Stimulated activated CD8-positive, alpha-beta memory T cell treated with anti-CD3 and anti-CD28 coated beads, Interleukin-4, amount 100 ng/mL, for 4 hours (primary cell): ENCODE results near the gene PIR.

Source experiments
- DNase-seq, 2 donors: peaks; one replicate each; pipeline ENCODE4 v3.0.0-alpha.2; 2020; ENCODE audit warnings: low read depth in 2 of 2, low spot score in 1 of 2

The PIR gene

GRCh38 chrX:15493118-15493962, at the start of gene PIR:
TSS of gene PIR (minus strand) at chrX:15493333. CDS start at chrX:15491257, 2,076 bp downstream.
- DNase-seq = peak; percentile 10 to 27

- no peak for DNase-seq
These were observed 37.2 kb upstream of the PIR start for GRCh38 chrX:15530318-15530717.

DNA sequence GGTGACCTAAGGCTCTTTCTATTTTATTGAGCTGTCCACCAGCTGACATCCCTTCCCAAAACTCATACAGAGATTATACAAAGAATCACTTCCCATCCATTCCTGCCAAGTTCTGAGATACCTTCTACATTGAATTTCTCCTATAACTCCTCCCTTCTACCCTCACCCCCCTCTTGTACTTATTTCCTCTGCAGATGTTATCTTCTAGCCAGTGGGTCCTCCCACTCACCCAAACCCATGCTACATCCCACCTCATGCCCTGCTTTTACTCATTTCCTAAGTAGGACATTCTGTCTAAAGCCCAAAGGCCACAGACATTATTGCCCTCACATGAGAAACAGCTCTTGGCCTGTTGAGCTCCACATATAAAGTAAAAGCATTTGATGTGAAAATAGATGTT, 36.0 kb upstream of the PIR start:
- no peak for DNase-seq

GRCh38 chrX:15525664-15526416, 32.7 kb upstream of the PIR start:
- no peak for DNase-seq

DNA sequence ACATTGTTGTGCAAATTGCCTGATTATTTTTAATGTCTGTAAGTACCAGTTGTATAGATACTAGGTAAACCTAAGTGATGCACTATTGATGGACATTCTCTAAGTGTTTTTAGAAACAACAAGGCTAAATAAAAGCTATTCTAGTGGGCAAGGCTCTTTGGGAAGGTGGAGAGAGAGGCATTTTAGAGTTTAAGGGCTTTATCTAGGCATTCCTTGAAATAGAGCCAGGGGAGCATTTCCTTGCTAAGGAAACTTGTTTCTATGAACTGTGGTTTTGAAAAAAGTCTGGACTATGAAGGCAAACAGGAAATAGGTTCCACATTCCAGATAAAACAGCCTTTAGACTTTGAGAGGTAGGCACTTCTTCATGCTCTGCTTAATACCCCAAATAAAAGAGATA, 31.3 kb upstream of the PIR start:
- DNase-seq = no peak

- DNase-seq = no peak
These were observed 30.0 kb upstream of the PIR start for GRCh38 chrX:15523088-15523487.

DNA sequence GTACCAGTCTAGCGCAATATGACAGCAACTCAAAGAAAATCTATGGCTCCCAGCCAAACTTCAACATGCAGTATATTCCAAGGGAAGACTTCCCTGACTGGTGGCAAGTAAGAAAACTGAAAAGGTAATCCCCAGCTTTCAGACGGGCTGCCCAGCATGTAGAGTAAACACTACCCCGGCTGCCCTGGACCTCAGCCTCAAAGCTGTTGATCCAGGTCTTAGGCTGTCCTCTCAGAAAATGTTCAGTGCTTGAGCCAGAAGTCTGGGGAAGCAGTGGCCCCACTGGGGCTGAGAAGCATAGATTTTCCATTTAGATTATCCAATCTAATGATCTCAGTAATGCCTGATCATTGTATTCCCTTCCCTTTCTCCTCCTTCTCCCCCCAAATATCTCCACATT, 29.3 kb upstream of the PIR start:
- DNase-seq = no peak

DNA sequence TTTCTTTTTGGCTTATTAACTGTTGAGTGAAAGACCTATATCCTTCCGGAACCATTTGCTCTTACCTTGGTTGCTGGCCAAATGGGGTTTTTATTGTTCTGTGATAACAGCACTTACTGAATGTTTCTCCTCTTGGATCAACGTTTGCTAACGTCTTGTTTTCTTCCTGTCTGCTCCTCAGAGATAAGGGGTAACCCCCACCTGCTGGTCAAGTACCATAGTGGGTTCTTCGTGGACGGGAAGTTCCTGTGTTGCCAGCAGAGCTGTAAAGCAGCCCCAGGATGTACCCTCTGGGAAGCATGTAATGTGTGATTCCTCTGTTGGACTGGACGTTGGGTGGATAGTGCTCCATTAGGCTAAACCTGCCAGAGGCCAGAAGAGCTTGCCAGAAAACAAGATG, 22.8 kb upstream of the PIR start:
- no peak for DNase-seq

DNA sequence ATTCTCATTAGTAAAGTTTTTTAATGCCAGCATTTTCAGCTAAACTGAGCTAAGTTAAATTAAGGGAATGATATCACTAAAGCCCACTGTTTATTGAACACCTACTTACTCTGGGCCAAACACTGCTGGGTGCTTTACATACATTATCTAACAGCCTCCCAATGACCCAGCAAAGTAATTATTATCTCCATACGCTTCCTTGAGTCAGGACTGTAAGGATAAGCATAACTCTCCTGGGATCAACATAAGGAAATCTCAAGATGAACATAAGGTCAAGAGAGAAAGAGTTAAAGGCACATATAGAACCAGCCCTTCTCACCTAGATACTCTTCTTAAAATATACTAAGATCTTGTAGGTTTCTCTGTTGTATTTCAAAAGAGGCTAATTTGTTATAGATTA, 21.1 kb upstream of the PIR start:
- DNase-seq = no peak

- DNase-seq = no peak
These were observed 19.4 kb upstream of the PIR start for GRCh38 chrX:15512401-15512965.

DNA sequence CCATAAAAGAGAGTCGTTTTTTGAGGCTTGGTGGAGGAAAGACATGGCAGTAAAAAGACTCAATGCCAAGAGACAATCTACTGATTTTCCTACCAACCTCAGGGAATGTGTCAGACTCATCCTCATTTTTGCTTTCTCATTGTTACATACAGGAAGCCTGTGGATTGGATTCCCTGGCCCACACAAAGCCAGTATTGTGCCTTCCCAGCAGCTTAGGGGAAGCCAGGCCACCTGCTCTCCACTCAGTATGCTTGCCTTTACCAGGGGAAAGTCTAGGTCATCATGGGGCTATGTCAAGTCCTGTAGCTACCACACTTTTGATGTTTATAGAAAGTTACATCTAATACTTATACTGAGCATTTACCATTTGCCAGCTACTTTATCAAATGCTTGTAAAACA, 18.4 kb upstream of the PIR start:
- DNase-seq = no peak

DNA sequence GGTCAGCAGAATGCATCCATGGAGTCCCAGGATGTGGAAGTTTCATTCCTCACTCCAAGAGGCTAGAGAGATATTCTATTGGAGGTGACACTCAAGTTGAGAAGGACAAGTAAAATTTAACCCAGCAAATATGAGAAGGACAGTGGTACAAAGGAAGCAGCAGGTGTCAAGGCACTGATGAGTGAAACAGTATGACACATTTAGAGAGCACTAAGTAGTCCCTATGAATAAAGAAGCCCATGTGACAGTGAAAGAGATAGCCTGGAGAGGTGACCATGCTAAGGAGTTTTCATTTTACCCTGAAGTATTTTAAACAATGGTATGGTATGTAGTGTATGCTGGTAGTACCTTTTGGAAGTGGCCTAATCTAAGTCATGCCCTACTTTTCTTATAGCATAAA, 16.7 kb upstream of the PIR start:
- DNase-seq = no peak

GRCh38 chrX:15507005-15507404, 13.9 kb upstream of the PIR start:
- DNase-seq = no peak

DNA sequence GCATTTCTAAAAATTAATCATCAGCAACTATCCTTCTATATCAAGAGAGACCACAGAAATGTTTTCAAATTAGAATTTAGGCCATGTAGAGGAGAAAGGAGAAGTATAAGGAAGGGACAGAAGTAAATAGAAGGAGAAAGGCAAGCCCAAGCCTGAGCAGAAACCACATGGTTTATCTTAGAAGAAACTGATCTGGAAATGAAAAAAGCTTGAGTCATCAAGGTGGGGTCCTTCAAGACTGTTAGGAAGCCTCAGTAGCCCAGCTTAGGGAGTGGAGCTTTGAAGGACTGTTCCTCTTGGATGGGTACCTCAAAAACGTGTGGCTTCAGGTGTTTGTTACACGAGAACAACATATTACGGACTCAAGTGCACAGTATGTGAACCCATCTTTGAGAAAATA, 12.0 kb upstream of the PIR start:
- no peak for DNase-seq

- no peak for DNase-seq
These were observed 11.5 kb upstream of the PIR start for GRCh38 chrX:15504661-15505060.

- no peak for DNase-seq
These were observed 8.4 kb upstream of the PIR start for GRCh38 chrX:15501506-15501905.

DNA sequence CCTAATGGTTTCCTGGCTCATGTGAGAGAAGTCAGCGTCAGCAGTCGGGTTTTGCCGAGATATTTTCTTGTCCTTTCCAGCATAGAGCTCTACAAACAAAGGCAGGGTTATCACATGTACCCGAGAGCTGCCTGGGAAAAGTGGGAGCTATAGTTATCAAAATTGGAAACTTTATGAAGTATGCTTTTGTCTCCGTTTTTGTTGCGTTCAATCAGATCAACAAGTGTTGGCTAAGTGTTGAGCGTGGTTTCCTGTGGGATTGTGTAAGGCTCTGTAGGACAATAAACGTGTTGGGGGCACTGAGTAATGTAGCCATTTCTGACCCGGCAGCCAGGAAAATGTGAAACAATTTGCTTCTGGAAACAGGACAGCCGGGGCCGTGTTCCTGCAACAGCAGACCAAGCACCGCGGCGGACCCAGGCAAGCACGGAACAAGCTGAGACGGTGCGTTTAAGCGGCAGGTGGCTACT, 7.4 kb upstream of the PIR start, which contains the start of gene BMX:
Gene BMX, plus strand, starts transcription at position 311 of the 470 bp plus-strand sequence. CDS start 7,547 bp downstream, outside the sequence.
- no peak for DNase-seq

DNA sequence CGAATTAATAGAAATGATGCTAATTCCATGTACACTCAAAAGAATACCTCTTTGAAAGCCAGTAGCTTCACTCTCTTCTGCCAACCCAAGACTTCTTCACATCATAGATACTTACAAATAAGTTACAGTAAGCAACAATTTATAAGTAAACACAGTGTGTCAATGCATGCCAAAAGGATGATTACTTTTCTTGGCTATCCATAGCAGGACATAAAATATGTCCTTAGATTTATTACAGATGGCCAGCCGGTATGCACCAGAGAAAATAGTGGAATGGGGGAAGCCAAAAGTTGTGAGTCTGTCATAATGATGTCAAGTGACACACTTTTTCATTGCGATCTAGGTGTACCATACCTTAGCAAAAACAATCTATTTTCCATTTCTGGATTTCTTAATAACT, 6.8 kb upstream of the PIR start:
- no peak for DNase-seq

DNA sequence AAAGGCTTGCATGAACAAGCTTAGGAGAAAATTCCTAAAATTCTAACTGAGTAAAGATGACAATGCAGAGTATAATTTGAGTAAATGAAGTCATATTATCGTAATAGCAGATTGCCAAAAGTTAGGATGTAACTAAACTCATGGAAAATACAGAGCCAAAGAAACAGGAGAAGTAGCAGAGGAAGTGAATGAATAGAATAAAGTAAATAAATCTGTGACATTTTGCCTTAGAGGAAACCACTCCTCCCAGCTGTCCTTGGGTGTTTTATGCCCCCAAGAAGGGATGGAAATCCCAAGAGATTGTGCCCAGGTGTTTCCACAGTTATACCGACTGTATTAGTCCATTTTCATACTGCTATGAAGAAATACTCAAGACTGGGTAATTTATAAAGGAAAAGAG, 5.6 kb upstream of the PIR start:
- no peak for DNase-seq

DNA sequence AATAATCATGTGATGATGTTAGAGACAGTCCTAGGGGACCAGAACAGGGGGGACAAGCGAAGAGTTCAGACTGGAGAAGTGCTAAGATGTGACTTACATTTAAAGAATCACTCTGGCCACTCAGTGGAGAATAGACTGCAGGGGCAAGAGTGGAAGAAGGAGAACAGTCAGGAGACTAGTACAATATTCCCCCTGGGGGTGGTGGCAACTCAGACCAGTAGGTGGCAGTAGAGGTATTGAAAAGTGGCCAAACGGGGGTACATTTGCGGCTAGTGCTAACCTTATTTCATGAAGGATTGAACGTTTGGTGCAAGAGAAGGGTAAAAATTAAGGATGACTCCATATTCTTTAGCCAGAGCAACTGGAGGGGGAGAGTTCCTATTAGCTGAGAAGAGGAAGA, 4.7 kb upstream of the PIR start:
- DNase-seq = peak in 1 of 2 donors; percentile 3

DNA sequence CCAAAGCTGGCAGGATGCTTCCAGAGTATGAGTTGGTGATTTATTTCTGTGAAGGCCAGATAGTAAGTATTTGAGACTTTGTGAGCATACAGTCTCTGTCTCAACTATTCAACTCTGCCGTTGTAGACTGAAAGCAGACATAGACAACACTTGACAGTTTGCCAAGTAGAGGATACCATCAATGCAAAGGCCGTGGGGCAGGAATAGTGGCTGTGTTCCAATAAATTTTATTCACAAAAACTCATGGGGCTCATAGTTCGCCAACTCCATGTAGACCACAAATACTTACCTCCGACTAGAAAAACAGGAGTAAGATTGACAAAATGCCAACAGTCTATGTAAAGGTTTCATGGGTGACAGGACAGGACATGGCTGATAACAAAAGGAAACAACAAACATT, 3.7 kb upstream of the PIR start:
- DNase-seq = no peak

GRCh38 chrX:15495801-15496200, 2.7 kb upstream of the PIR start:
- no peak for DNase-seq
